Stimulated activated CD8-positive, alpha-beta memory T cell treated with anti-CD3 and anti-CD28 coated beads, Interleukin-4, amount 100 ng/mL, for 24 hours (primary cell): Measurements from ENCODE around the gene JARID2.
"Not testable (repeated sequence)": the region's sequence is repeated elsewhere in the genome, so short reads cannot be mapped to it uniquely, and the experiment has no call there.

ENCODE experiments used
- DNase-seq: peaks from one replicate; pipeline ENCODE4 v3.0.0-alpha.2; 2020; ENCODE audit warnings: low read depth

Gene JARID2

GRCh38 chr6:15522856-15523529 lies 277.1 kb downstream of the JARID2 start:
- no peak for DNase-seq

GRCh38 chr6:15523679-15524630 lies 278.1 kb downstream of the JARID2 start:
- no peak for DNase-seq

GRCh38 chr6:15524861-15525401 lies 279.1 kb downstream of the JARID2 start:
- DNase-seq: no peak

- DNase-seq: no peak
Observed at GRCh38 chr6:15526212-15526701, 280.4 kb downstream of the JARID2 start.

GRCh38 chr6:15527838-15528617 lies 282.2 kb downstream of the JARID2 start:
- no peak for DNase-seq

GRCh38 chr6:15528870-15529269 lies 283.0 kb downstream of the JARID2 start:
- no peak for DNase-seq

GRCh38 chr6:15530411-15530810 lies 284.5 kb downstream of the JARID2 start:
- no peak for DNase-seq

GRCh38 chr6:15531973-15532372 lies 286.1 kb downstream of the JARID2 start:
- DNase-seq: no peak

- no peak for DNase-seq
Observed at GRCh38 chr6:15533379-15534026, 287.6 kb downstream of the JARID2 start.

- DNase-seq: no peak
Observed at GRCh38 chr6:15534974-15535373, 289.1 kb downstream of the JARID2 start.

GRCh38 chr6:15535495-15536197 lies 289.8 kb downstream of the JARID2 start:
- DNase-seq: no peak

- no peak for DNase-seq
Observed at GRCh38 chr6:15536198-15536955, 290.5 kb downstream of the JARID2 start.

GRCh38 chr6:15538106-15538505 lies 292.2 kb downstream of the JARID2 start:
- DNase-seq: no peak

GRCh38 chr6:15538766-15539495 lies 293.1 kb downstream of the JARID2 start:
- DNase-seq: no peak

- no peak for DNase-seq
Observed at GRCh38 chr6:15539722-15540270, 293.9 kb downstream of the JARID2 start.

- DNase-seq: not testable (repeated sequence)
Observed at GRCh38 chr6:15543332-15543917, 297.6 kb downstream of the JARID2 start.

- no peak for DNase-seq
Observed at GRCh38 chr6:15544321-15544900, 298.5 kb downstream of the JARID2 start.

- no peak for DNase-seq
Observed at GRCh38 chr6:15546591-15546990, 300.7 kb downstream of the JARID2 start.
